Cerebellar cortex (tissue), 1 donor: Measurements from ENCODE around the gene AIP.

Experiments used
- DNase-seq: peaks from one replicate; pipeline ENCODE4 v3.0.0-alpha.2; 2015; ENCODE audit warnings: low spot score

AIP gene

GRCh38 chr11:67534070-67534679 lies 51.3 kb downstream of the AIP start:
- no peak for DNase-seq

- no peak for DNase-seq
Observed at GRCh38 chr11:67535561-67535960, 52.7 kb downstream of the AIP start.

- DNase-seq = no peak
Observed at GRCh38 chr11:67538306-67538705, 55.5 kb downstream of the AIP start.

GRCh38 chr11:67538823-67539505 lies 56.1 kb downstream of the AIP start:
- DNase-seq = no peak

- DNase-seq = no peak
Observed at GRCh38 chr11:67539550-67539949, 56.7 kb downstream of the AIP start.
